DND-41 (cell line): ENCODE results near the gene CD72.

Source experiments
- ATAC-seq: fragments of 200-7000 bp; cut with Tn5 transposase; 3 replicates; pipeline ENCODE4 v1.9.1; 2021; ENCODE audit warnings: low read depth; ENCODE audit not compliant: insufficient read depth
- DNase-seq: peaks from one replicate; pipeline ENCODE4 v3.0.0-alpha.2; 2020
- H2AFZ ChIP-seq: 2 replicates; pipeline ENCODE4 v1.6.0; 2012; ENCODE audit warnings: low read depth, low read length
- H3K27ac ChIP-seq: 2 replicates; pipeline ENCODE4 v1.5.1; 2012; ENCODE audit warnings: low read length, inconsistent platforms
- H3K27me3 ChIP-seq: fragments of 200-600 bp; sonication (generic); 2 replicates; pipeline ENCODE4 v1.6.0; 2012; ENCODE audit warnings: low read length, mild to moderate bottlenecking, inconsistent platforms; ENCODE audit not compliant: insufficient read depth, poor library complexity
- H3K36me3 ChIP-seq: 2 replicates; pipeline ENCODE4 v1.5.1; 2012; ENCODE audit warnings: low read length, inconsistent platforms; ENCODE audit not compliant: insufficient read depth
- H3K4me1 ChIP-seq: 2 replicates; pipeline ENCODE4 v1.5.1; 2012; ENCODE audit warnings: mild to moderate bottlenecking, low read length; ENCODE audit not compliant: insufficient read depth
- H3K4me2 ChIP-seq: 2 replicates; pipeline ENCODE4 v1.6.0; 2012; ENCODE audit warnings: mild to moderate bottlenecking, moderate library complexity, low read length, inconsistent platforms; ENCODE audit not compliant: insufficient read depth
- H3K4me3 ChIP-seq, 2 experiments: fragments of 200-600 bp in 1 of 2; shearing (Covaris generic) in 1 of 2; 2 replicates each; pipeline ENCODE4 v1.5.1; 2012 to 2016; ENCODE audit warnings: inconsistent platforms in 2 of 2, low read length in 2 of 2, mild to moderate bottlenecking in 2 of 2, low read depth in 1 of 2, moderate library complexity in 1 of 2
- H3K79me2 ChIP-seq: 2 replicates; pipeline ENCODE4 v1.6.0; 2012; ENCODE audit warnings: low read length, inconsistent platforms; ENCODE audit not compliant: insufficient read depth
- H3K9ac ChIP-seq: 2 replicates; pipeline ENCODE4 v1.6.0; 2012; ENCODE audit warnings: low read depth, mild to moderate bottlenecking, inconsistent platforms, low read length, moderate library complexity
- H3K9me3 ChIP-seq: 2 replicates; pipeline ENCODE4 v1.5.1; 2012; ENCODE audit warnings: low read length, moderate library complexity, mild to moderate bottlenecking, inconsistent platforms; ENCODE audit not compliant: insufficient read depth, severe bottlenecking
- H4K20me1 ChIP-seq: 2 replicates; pipeline ENCODE4 v1.6.0; 2012; ENCODE audit warnings: low read length; ENCODE audit not compliant: insufficient read depth
- EZH2 ChIP-seq: IDR thresholded peaks from 3 replicates; pipeline ENCODE4 v1.6.1; 2012; ENCODE audit warnings: borderline replicate concordance, low read depth, mild to moderate bottlenecking, moderate library complexity, low read length, inconsistent platforms; ENCODE audit not compliant: severe bottlenecking
- TF ChIP-seq, protein P1 (sequence below): IDR thresholded peaks from 2 replicates; pipeline ENCODE4 v1.5.1; 2012; ENCODE audit warnings: borderline replicate concordance, low read length, moderate library complexity, mild to moderate bottlenecking; ENCODE audit not compliant: poor library complexity, severe bottlenecking; ENCODE audit errors: extremely low read depth

CD72 gene

GRCh38 chr9:35575478-35575877, 42.7 kb downstream of the CD72 start:
- Histone ChIP-seq H3K27me3 (no peaks in the 10 kb centered on the region), H3K4me1 (no peaks in the 10 kb centered on the region), H2AFZ (no peak overlapping the region), H3K4me2 (no peak overlapping the region), H4K20me1 (no peaks in the 10 kb centered on the region), H3K9ac (no peak overlapping the region), H3K9me3 (peaks cover 7% of the 10 kb centered on the region), H3K27ac (no peak overlapping the region), H3K36me3 (no peaks in the 10 kb centered on the region), H3K79me2 (no peaks in the 10 kb centered on the region), H3K4me3 (no peak overlapping the region)
- ATAC-seq: no peak
- no peak for TF ChIP-seq EZH2
- TF ChIP-seq, protein P1, sequence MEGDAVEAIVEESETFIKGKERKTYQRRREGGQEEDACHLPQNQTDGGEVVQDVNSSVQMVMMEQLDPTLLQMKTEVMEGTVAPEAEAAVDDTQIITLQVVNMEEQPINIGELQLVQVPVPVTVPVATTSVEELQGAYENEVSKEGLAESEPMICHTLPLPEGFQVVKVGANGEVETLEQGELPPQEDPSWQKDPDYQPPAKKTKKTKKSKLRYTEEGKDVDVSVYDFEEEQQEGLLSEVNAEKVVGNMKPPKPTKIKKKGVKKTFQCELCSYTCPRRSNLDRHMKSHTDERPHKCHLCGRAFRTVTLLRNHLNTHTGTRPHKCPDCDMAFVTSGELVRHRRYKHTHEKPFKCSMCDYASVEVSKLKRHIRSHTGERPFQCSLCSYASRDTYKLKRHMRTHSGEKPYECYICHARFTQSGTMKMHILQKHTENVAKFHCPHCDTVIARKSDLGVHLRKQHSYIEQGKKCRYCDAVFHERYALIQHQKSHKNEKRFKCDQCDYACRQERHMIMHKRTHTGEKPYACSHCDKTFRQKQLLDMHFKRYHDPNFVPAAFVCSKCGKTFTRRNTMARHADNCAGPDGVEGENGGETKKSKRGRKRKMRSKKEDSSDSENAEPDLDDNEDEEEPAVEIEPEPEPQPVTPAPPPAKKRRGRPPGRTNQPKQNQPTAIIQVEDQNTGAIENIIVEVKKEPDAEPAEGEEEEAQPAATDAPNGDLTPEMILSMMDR: no peak
- no peak for DNase-seq

DNA sequence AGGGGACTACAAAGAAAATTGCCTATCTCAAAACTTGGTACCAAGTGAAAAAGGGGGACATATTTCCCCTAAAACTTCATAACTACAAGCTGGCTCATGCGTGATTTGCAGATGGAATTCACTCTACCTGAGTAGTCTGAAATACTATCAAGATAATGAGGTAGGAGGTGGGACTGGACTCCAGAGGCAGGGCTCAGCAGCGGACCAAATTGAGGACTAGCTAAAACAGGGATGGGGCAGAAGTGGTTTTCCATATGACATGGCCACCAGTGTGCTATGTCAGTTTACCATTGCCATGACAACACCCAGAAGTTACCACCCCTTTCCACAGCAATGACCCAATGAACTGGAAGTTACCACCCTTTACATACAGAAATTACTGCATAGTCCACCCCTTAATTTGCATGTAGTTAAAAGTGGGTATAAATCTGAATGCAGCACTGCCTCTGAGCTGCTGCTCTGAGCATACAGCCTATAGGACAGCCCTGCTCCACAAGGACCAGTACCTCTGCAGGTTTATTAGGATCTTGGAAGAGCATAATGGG, 43.6 kb downstream of the CD72 start:
- Histone ChIP-seq H4K20me1 (no peaks in the 10 kb centered on the region), H3K36me3 (no peaks in the 10 kb centered on the region), H3K4me2 (no peak overlapping the region), H3K4me1 (no peaks in the 10 kb centered on the region), H3K9me3 (peaks cover 2% of the 10 kb centered on the region), H3K79me2 (no peaks in the 10 kb centered on the region), H3K4me3 (no peak overlapping the region), H2AFZ (no peak overlapping the region), H3K9ac (no peak overlapping the region), H3K27ac (no peak overlapping the region), H3K27me3 (no peaks in the 10 kb centered on the region)
- DNase-seq (no peak), ATAC-seq (no peak)
- TF ChIP-seq, protein P1: no peak
- TF ChIP-seq EZH2: no peak

GRCh38 chr9:35570709-35571504, 47.3 kb downstream of the CD72 start:
- ATAC-seq (no peak), DNase-seq (no peak)
- TF ChIP-seq, protein P1: no peak
- TF ChIP-seq EZH2: no peak
- H3K27ac ChIP-seq: no peak overlapping the region
- no peak overlapping the region for H3K4me3 ChIP-seq
- no peak overlapping the region for H3K4me2 ChIP-seq
- no peaks in the 10 kb centered on the region for H3K79me2 ChIP-seq
- no peaks in the 10 kb centered on the region for H4K20me1 ChIP-seq
- no peaks in the 10 kb centered on the region for H3K27me3 ChIP-seq
- no peak overlapping the region for H3K9ac ChIP-seq
- H3K9me3 ChIP-seq: no peaks in the 10 kb centered on the region
- H2AFZ ChIP-seq: no peak overlapping the region
- H3K36me3 ChIP-seq: no peaks in the 10 kb centered on the region
- H3K4me1 ChIP-seq: no peaks in the 10 kb centered on the region

- Histone ChIP-seq H3K4me3 (no peak overlapping the region), H3K27ac (no peak overlapping the region)
Measured at GRCh38 chr9:35569206-35569605, 49.0 kb downstream of the CD72 start.

More at GRCh38 chr9:35569206-35569605, 49.0 kb downstream of the CD72 start:
- no peak for TF ChIP-seq EZH2
- TF ChIP-seq, protein P1: no peak
- ATAC-seq (no peak), DNase-seq (no peak)
- Histone ChIP-seq H3K4me1 (no peaks in the 10 kb centered on the region), H2AFZ (no peak overlapping the region), H3K36me3 (no peaks in the 10 kb centered on the region), H4K20me1 (no peaks in the 10 kb centered on the region), H3K9ac (no peak overlapping the region), H3K9me3 (no peaks in the 10 kb centered on the region), H3K4me2 (no peak overlapping the region), H3K27me3 (no peaks in the 10 kb centered on the region), H3K79me2 (no peaks in the 10 kb centered on the region)
